ENCODE data around the gene NACC2.

The NACC2 gene

GRCh38 chr9:136093995-136094881, 851 bp downstream of the NACC2 start:
- TF ChIP-seq, protein P1, sequence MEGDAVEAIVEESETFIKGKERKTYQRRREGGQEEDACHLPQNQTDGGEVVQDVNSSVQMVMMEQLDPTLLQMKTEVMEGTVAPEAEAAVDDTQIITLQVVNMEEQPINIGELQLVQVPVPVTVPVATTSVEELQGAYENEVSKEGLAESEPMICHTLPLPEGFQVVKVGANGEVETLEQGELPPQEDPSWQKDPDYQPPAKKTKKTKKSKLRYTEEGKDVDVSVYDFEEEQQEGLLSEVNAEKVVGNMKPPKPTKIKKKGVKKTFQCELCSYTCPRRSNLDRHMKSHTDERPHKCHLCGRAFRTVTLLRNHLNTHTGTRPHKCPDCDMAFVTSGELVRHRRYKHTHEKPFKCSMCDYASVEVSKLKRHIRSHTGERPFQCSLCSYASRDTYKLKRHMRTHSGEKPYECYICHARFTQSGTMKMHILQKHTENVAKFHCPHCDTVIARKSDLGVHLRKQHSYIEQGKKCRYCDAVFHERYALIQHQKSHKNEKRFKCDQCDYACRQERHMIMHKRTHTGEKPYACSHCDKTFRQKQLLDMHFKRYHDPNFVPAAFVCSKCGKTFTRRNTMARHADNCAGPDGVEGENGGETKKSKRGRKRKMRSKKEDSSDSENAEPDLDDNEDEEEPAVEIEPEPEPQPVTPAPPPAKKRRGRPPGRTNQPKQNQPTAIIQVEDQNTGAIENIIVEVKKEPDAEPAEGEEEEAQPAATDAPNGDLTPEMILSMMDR (IDR thresholded peaks at IDR 0.05; ENCODE audit: insufficient read depth, low read length, poor library complexity, severe bottlenecking) = no peak
- DNase-seq (ENCODE audit: extremely low read depth, insufficient read length) = no peak
- Histone ChIP-seq H3K4me3 (replicated peaks; ENCODE audit: low read depth, low read length) (peak overlapping the region; percentile 58), H3K27me3 (replicated peaks; ENCODE audit: control insufficient read depth, insufficient read depth, low read length) (no peaks in the 10 kb centered on the region), H3K36me3 (ENCODE audit: control insufficient read depth, insufficient read depth, low read length) (no peaks in the 10 kb centered on the region; the same call in 1 of the 2 replicates)

DNA sequence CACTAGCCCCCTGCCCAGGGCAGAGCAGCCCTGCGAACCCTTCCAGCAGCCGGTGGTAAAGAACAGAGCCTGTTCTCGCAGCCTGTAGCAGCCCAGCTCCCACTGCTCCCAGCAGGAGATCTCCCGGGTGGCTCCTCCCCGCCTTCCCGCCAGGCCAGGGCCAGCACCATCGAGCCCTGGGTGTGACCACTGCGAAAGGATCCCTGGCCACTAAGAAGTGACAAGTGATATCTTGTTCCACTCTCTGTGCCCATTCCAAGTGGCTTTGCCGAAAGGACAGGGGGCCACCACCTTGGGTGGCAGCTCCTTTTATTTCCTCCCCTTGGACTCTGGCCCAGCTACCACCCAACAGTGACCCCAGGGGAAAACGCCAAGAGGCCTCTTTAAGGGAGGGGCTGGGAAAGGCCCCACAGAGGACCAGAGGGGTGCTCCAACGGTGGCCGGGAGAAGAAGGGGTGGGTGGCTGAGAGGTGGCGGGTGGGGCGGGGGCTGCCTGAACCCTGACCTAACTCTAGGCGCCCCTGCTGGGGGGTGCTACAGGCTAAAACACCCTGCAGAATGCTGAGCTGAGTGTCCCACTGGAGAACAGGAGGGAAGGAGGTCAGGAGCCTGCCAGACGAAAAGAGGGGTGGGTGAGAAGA, 1.6 kb downstream of the NACC2 start:
- H3K27me3 ChIP-seq (replicated peaks; ENCODE audit: control insufficient read depth, insufficient read depth, low read length) = no peaks in the 10 kb centered on the region
- TF ChIP-seq, protein P1 (IDR thresholded peaks at IDR 0.05; ENCODE audit: insufficient read depth, low read length, poor library complexity, severe bottlenecking) = no peak
- H3K4me3 ChIP-seq (replicated peaks; ENCODE audit: low read depth, low read length) = peak overlapping the region; percentile 58
- DNase-seq (ENCODE audit: extremely low read depth, insufficient read length) = no peak
- no peaks in the 10 kb centered on the region; the same call in 1 of the 2 replicates for H3K36me3 ChIP-seq (ENCODE audit: control insufficient read depth, insufficient read depth, low read length)

DNA sequence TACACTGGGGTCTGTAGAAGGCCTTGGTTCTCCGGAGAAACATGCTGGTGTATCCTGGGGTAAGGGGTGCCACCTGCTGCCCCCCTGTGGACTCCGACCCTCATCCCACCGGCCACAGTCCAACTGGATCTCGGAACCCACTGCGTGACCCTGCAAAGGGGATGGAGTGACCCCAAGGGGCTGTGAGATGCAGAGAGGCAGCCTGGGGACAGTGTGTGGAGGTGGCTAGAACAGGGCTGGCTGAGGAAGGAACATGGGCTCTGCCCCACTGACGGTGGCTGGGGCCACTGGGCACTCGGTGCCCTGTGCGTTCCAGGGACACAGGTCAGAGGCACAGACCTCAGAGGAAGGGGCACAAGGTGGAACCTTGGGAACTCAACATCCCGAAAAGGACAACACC, 2.3 kb downstream of the NACC2 start:
- H3K27me3 ChIP-seq (replicated peaks; ENCODE audit: control insufficient read depth, insufficient read depth, low read length) = no peaks in the 10 kb centered on the region
- TF ChIP-seq, protein P1 (IDR thresholded peaks at IDR 0.05; ENCODE audit: insufficient read depth, low read length, poor library complexity, severe bottlenecking) = no peak
- DNase-seq (ENCODE audit: extremely low read depth, insufficient read length) = no peak

DNA sequence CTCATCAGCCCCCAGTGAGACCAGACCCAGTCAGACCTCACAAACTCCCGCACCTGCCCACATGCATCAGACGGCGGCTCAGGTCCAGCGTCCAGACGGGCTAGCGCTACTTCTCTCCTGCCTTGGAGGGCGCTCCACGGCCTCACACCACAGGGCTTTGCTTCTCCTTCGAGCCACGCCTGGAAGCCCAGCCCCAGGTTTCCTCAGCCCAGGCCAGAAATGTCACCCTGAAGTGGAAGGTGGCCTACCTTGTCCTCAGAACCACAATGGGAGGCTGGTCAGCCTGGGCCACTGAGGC, 2.8 kb downstream of the NACC2 start:
- no peaks in the 10 kb centered on the region for H3K27me3 ChIP-seq (replicated peaks; ENCODE audit: control insufficient read depth, insufficient read depth, low read length)

More for the DNA sequence above, 2.3 kb downstream of the NACC2 start:
- Histone ChIP-seq H3K4me3 (replicated peaks; ENCODE audit: low read depth, low read length) (no peak overlapping the region), H3K36me3 (ENCODE audit: control insufficient read depth, insufficient read depth, low read length) (no peaks in the 10 kb centered on the region; the same call in 1 of the 2 replicates)

DNA sequence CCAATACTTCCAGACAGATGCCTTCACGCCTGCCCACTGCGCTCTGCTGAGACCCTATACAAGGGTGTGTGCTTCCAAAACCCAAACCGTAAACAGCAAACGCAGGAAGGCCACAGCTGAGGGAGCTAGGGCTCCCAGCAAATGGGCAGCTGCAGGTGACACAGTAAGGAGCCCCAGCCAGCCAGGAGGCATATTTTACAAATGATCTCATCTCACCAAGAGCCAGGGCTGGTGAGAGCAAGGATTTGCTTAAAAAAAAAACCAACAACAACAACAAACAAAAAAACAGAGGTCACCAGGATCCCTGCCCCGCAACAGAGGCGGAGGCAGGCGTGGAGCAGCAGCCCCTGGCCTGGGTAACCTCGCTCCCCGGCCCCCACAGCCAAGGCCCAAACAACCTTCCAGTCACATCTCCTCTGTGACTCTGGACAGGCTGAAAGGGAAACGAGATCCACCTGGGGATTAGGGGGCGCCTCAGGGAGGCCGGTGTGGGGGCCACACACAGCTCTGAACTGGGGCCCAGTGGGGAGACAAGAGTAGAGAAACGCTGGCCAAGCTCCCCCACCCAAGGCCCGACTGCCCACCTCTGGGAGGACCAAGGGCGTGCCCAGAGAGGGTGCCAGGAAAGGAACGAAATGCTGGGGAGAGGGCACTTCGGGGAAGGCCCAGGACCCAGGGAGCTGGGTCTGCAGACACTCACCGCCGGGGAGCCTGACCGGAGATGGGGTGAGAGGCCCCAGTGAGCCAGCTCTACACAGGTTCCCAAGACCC, 3.3 kb downstream of the NACC2 start:
- no peak overlapping the region for H3K4me3 ChIP-seq (replicated peaks; ENCODE audit: low read depth, low read length)
- no peak for DNase-seq (ENCODE audit: extremely low read depth, insufficient read length)
- no peaks in the 10 kb centered on the region; the same call in 1 of the 2 replicates for H3K36me3 ChIP-seq (ENCODE audit: control insufficient read depth, insufficient read depth, low read length)
- TF ChIP-seq, protein P1 (IDR thresholded peaks at IDR 0.05; ENCODE audit: insufficient read depth, low read length, poor library complexity, severe bottlenecking) = no peak
- no peaks in the 10 kb centered on the region for H3K27me3 ChIP-seq (replicated peaks; ENCODE audit: control insufficient read depth, insufficient read depth, low read length)

More for the DNA sequence above, 2.8 kb downstream of the NACC2 start:
- Histone ChIP-seq H3K4me3 (replicated peaks; ENCODE audit: low read depth, low read length) (no peak overlapping the region), H3K36me3 (ENCODE audit: control insufficient read depth, insufficient read depth, low read length) (no peaks in the 10 kb centered on the region; the same call in 1 of the 2 replicates)
- no peak for DNase-seq (ENCODE audit: extremely low read depth, insufficient read length)
- TF ChIP-seq, protein P1 (IDR thresholded peaks at IDR 0.05; ENCODE audit: insufficient read depth, low read length, poor library complexity, severe bottlenecking) = no peak

All from GM06990 (cell line).